HG02870 (cell line): Measurements from ENCODE around the gene TNK2.

ENCODE experiments used
- ATAC-seq: cut with Tn5 transposase; IDR thresholded peaks from one replicate; pipeline ENCODE4 v1.9.1; 2021; ENCODE audit warnings: mild to moderate bottlenecking, moderate library complexity; ENCODE audit not compliant: unreplicated experiment

Gene TNK2

DNA sequence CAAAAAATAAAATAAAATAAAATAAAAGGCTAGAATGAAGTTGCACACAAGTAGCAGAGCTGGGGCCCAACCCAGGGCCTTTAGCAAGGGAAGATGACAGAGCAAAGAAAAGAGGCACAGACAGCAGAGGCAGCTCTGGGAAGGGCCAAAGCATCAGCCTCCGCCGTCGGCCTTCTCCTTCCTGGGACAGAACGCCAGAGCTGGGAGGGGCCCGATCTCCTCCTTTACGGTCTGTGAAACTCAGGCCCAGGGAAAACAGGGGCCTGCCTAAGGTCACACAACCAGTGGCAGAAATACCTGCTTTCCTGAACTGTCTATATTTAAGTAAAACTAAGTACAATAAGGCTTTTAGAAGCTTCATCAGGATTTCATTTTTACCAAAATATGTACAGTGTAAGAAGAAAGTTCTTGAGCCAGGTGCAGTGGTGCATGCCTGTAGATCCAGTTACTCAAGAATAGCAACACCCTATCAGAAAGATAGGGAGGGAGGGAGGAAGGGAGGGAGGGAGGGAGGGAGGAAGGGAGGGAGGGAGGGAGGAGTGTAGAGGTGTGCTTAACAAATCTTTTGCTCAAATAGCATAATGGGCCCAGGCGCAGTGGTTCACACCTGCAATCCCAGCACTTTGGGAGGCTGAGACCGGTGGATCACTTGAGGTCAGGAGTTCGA lies 53.6 kb downstream of the TNK2 start:
- no peak for ATAC-seq

GRCh38 chr3:195853996-195854395 lies 54.4 kb downstream of the TNK2 start:
- ATAC-seq, result no peak

- no peak for ATAC-seq
Observed at GRCh38 chr3:195853036-195853435, 55.3 kb downstream of the TNK2 start.

- ATAC-seq, result peak; percentile 90
Observed at GRCh38 chr3:195850857-195851543, 57.4 kb downstream of the TNK2 start.

- ATAC-seq, result no peak
Observed at GRCh38 chr3:195849322-195850074, 58.9 kb downstream of the TNK2 start.

DNA sequence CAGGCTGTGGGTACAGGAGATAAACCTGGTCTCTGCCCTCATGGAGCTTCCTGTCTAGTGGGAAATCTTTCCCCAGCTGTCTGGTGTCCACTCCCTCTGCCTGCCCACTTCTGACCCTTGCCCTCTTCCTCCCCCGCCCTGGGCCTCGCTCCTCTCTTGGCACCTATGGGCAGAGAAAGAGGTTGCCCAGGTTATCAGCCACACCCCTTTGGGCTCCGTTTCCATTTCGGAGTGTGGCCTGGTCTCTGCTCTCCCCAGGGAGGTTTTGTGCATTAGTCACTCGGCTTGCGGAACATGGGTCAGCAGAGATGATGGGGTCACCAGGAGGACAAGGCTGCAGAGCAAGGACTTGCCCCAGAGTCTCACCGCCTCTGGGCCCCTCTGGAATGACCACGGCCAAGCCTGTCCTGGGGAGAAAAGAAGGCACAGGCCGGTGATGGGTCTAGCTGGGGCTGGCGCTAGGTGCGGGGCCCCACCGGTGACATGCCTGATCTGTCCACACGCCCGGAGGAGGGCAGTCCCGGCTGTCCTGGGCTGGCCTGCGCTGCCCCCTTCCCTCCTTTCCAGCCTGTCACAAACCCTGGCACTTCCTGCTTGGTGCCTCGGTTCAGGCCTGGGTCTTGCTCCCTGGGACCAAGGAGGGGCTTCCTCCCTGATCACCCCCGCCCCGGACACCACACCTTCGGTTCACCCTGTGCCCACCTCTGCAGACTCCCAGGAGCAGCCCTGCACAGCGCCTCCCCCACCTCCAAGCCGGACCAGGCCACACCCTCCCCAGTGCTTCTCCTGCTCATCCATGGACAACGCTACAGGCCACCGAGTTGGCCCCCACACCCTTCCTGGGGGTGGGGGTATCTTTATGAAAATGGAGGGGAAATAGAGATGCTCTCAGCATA lies 61.0 kb downstream of the TNK2 start:
- ATAC-seq, result no peak

DNA sequence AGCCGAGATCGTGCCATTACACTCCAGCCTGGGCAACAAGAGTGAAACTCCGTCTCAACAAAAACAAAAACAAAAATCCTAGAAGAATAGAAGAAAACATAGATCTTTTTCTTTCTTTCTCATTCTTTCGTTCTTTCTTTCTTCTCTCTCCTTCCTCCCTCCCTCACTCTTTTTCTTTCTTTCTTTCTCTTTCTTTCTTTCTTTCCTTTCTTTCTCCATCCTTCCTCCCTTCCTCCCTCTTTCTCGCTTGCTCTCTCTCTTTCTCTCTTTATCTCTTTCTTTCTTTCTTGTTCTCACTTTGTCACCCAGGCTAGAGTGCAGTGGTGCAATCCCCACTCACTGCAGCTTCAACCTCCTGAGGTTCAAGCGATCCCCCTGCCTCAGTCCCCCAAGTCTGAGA lies 62.9 kb downstream of the TNK2 start:
- no peak for ATAC-seq

- no peak for ATAC-seq
Observed at GRCh38 chr3:195844671-195845218, 63.6 kb downstream of the TNK2 start.

DNA sequence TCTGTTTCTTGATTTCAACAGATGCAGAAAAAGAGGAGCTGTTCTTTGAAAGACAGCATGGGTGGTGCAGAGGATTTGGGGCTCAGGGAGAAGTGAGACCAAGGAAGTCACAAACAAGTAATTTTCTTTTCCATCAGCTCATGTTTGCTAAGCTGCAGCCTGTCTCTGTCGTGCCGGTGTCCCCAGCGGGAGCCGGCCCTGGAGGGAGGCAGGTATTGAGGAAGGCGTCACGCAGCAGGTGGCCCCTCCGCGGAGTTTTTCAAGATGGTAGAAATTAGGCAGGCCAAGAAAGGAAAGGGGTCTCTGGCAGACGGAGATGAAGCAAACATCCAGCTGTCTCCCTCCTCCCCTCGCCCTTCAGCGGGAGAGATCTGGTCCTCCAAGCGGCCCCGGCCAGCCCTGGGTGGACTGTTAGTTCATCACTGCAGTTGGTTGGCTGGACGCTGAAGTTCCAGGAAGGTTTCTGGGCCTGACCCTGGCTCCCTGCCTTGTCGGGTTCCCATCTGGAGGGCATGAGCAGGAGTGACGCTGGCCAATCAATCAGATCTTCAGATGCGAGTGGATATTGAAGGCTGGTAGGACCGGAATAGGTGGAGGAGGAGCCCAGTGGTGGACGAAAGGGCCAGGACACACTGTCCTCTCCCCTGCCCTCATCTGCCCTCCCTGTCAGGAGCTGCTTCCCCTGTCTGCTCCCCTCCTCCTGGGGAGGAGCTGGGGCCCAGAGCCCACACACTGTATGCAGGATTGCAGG lies 68.9 kb downstream of the TNK2 start:
- no peak for ATAC-seq

- ATAC-seq, result peak; percentile 70
Observed at GRCh38 chr3:195838714-195839113, 69.6 kb downstream of the TNK2 start.

GRCh38 chr3:195836476-195837135 lies 71.7 kb downstream of the TNK2 start:
- no peak for ATAC-seq

DNA sequence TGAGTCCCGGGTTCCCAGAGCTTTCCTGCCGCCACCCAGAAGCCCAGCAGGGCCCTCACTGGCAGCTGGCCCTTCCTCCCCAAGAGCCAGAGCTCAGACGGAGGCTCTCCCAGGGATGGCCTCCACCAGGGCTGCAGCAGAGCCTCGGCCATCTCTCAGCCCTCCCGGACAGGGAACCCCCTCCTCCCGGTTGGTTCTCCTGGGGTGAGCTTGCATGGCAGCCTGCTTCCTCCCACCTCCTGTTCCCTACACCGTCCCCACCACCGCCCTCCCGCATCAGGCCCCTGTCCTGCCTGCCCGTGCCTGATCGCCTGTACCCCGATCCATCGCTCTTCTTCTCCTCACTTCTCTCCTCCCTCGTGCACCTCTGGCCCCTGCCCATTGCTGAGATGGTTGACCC lies 72.6 kb downstream of the TNK2 start:
- no peak for ATAC-seq

- no peak for ATAC-seq
Observed at GRCh38 chr3:195834675-195835583, 73.4 kb downstream of the TNK2 start.

GRCh38 chr3:195829897-195830254 lies 78.5 kb downstream of the TNK2 start:
- no peak for ATAC-seq

DNA sequence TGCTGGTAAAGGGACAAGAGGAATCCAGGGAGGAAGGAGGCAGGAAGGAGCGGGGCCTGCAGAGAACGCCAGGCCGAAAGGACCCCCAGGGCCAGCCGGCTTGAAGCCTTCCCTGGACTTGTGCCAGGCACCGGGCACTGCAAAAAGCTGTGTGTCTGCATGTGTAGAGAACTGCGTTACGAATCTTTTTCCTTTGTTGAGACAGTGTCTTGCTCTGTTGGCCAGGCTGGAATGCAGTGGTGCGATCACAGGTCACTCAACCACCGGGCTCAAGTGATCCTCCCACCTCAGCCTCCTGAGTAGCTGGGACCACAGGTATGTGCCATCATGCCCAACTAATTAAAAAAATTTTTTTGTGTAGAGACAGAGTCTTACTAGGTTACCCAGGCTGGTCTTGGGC lies 79.6 kb downstream of the TNK2 start:
- no peak for ATAC-seq

DNA sequence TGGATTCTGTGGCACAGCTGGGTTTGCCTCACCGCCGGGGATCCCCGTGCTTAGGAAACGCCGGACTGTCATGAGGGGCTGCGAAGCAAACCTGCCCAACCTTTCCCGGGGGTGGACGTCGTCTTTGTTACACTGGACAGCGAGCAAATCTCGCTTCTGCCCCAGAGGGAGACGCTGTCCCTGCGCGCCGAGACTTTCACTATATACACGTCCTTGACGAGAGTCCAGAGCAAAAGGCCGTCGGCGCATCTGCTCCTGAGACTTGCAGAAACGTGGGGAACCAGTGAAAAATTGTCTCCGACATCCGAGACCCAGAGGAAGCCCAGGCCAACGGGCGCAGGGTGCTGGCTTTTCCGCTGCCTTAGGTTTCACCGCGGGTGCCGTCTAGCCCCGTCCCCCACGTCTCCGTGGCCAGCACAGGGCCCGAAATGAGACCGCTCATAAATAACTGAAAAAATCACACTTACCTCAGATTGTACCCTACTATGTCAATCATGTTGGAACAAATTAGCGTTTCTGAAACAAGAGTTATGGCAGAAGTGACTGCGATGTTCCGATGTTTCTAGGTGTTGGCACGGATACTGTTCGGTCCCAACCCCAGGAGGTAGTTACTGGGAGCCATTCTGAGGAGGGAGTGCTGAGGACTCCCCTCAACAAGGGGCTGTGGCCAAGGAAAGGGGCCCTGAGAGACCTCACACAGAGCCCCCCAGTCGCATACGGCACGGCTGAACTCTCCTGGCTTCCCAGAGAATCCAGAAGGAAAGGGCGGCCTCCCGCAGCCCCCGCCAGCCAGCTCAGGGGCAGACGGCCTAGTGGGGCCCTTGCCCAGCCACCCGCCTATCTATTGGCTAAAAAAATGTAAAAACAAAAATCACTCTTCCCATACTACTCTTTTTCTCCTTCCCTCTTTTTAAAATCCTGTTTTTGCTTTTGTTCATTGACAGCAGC lies 82.2 kb downstream of the TNK2 start:
- ATAC-seq, result no peak

DNA sequence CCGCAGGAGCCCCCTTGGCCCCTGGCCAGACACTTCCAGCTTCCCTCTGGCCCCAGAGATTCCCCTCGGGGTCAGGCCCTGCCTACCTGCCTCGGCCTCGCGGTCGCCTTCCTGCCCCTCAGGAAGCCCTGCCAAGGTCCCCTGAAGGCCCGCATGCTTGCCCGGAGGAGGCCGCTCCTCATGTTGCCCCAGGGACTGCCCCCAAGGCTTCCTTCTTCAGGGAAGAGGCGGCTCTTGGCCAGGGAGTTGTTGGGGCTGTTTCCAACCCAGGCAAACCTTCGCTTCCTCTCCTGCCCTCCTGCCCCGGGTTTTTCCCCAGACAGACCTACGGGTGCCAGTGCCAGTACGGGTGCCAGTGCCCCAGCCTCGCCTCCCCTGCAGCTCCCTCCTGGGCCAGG lies 83.2 kb downstream of the TNK2 start:
- ATAC-seq, result no peak
